OCI-LY7 (cell line): Measurements from ENCODE around the gene MAU2. TPM values are rescaled to one million over a fixed set of nuclear protein-coding genes. Genes with fewer than 3 reads are reported as not detected.

Experiments
- BruUV-seq: library from RNA; stranded (reverse); fragments of 400-500 nt; replicated peaks from 2 replicates; lab custom pipeline; 2021; lab: Mats Ljungman, UMichigan
- CTCF ChIA-PET: fragments of 300-600 bp; sonication (Branson Sonifier 250); formaldehyde crosslinking; loops from one replicate; lab custom pipeline; 2022; ENCODE audit warnings: antibody characterized with exemption; ENCODE audit not compliant: unreplicated experiment; lab: Charles Lee
- POLR2A ChIA-PET: fragments of 300-600 bp; sonication (Branson Sonifier 250); formaldehyde crosslinking; loops from one replicate; lab custom pipeline; 2022; ENCODE audit warnings: antibody characterized with exemption; lab: Charles Lee
- DNase-seq: peaks from one replicate; pipeline ENCODE4 v3.0.0-alpha.2; 2015; ENCODE audit warnings: low spot score
- H2AFZ ChIP-seq: fragments of 200-600 bp; sonication (generic), shearing (Covaris generic); 2 replicates; pipeline ENCODE4 v1.6.1; 2014; ENCODE audit warnings: mild to moderate bottlenecking, antibody characterized with exemption, low read length, moderate library complexity
- H3K27ac ChIP-seq: fragments of 200-600 bp; sonication (generic); 2 replicates; pipeline ENCODE4 v1.5.1; 2014; ENCODE audit warnings: mixed run types, low read depth, mild to moderate bottlenecking, moderate library complexity, low read length, inconsistent platforms; ENCODE audit not compliant: poor library complexity, severe bottlenecking
- H3K36me3 ChIP-seq: fragments of 200-600 bp; sonication (generic); 2 replicates; pipeline ENCODE4 v1.6.1; 2014; ENCODE audit warnings: mild to moderate bottlenecking, antibody characterized with exemption, low read length, moderate library complexity, mixed read lengths; ENCODE audit not compliant: insufficient read depth
- H3K4me1 ChIP-seq: fragments of 200-600 bp; sonication (generic); 2 replicates; pipeline ENCODE4 v1.5.1; 2014; ENCODE audit warnings: mild to moderate bottlenecking, low read length; ENCODE audit not compliant: insufficient read depth, poor library complexity, severe bottlenecking
- H3K4me2 ChIP-seq: fragments of 200-600 bp; sonication (generic); 2 replicates; pipeline ENCODE4 v1.6.1; 2014; ENCODE audit warnings: mild to moderate bottlenecking, low read length
- H3K4me3 ChIP-seq: fragments of 200-600 bp; sonication (generic); 2 replicates; pipeline ENCODE4 v1.5.1; 2014; ENCODE audit warnings: mild to moderate bottlenecking, low read depth, low read length; ENCODE audit not compliant: poor library complexity, severe bottlenecking
- H3K79me2 ChIP-seq: fragments of 200-600 bp; sonication (generic); 2 replicates; pipeline ENCODE4 v1.6.1; 2016; ENCODE audit warnings: low read depth, mild to moderate bottlenecking, low read length, moderate library complexity, mixed read lengths; ENCODE audit not compliant: insufficient read depth
- H3K9me2 ChIP-seq: fragments of 200-600 bp; sonication (generic); 2 replicates; pipeline ENCODE4 v1.6.1; 2016; ENCODE audit warnings: mild to moderate bottlenecking, low read length, mixed read lengths; ENCODE audit not compliant: insufficient read depth
- H3K9me3 ChIP-seq: fragments of 200-600 bp; sonication (generic); 2 replicates; pipeline ENCODE4 v1.6.1; 2014; ENCODE audit warnings: mild to moderate bottlenecking, mixed run types, low read length, mixed read lengths
- H4K20me1 ChIP-seq: fragments of 200-600 bp; sonication (generic); 2 replicates; pipeline ENCODE4 v1.6.1; 2014; ENCODE audit warnings: mild to moderate bottlenecking, antibody characterized with exemption, low read length, moderate library complexity, mixed read lengths; ENCODE audit not compliant: insufficient read depth
- CTCF ChIP-seq: fragments of 200-600 bp; sonication (generic); conservative IDR thresholded peaks from 2 replicates; pipeline ENCODE4 v1.5.1; 2014; ENCODE audit warnings: mild to moderate bottlenecking, antibody characterized with exemption, low read length, moderate library complexity, mixed read lengths
- EZH2phosphoT487 ChIP-seq: fragments of 200-600 bp; sonication (generic); IDR thresholded peaks from 2 replicates; pipeline ENCODE4 v1.6.1; 2018; ENCODE audit warnings: low read depth, borderline replicate concordance, mild to moderate bottlenecking, mixed run types, antibody characterized with exemption, low read length, moderate library complexity, mixed read lengths
- intact Hi-C: fragments of 100-400 bp; cut with micrococcal nuclease; formaldehyde crosslinking; loops from one replicate; pipeline ENCODE4 v1.10.0; 2022; ENCODE audit not compliant: unreplicated experiment
- total RNA-seq, 2 experiments: library from RNA; depleted of rRNA in 1 of 2; stranded (reverse); fragments of >200 nt in 1 of 2; shearing (Covaris generic) in 1 of 2; gene quantifications; 2 replicates each; pipeline ENCODE4 v1.2.3, GENCODE V29; 2014 to 2022

The MAU2 gene
- total RNA-seq, 2 experiments from 2014 or later: 58.7 to 81.7 TPM

GRCh38 chr19:19371059-19371458 lies 50.4 kb downstream of the MAU2 start:
- Histone ChIP-seq H3K9me3 (no peaks in the 10 kb centered on the region), H3K9me2 (no peaks in the 10 kb centered on the region), H3K4me2 (no peak overlapping the region), H3K4me1 (peaks cover 41% of the 10 kb centered on the region), H3K79me2 (no peaks in the 10 kb centered on the region), H4K20me1 (no peaks in the 10 kb centered on the region), H3K36me3 (no peaks in the 10 kb centered on the region), H2AFZ (no peak overlapping the region), H3K27ac (no peak overlapping the region), H3K4me3 (no peak overlapping the region)
- DNase-seq: no peak
- POLR2A ChIA-PET: interaction anchor here (1.0 kb wide), 1 partner anchor 118 kb away, joined by 3 read pairs; no protein-coding TSS in a partner anchor
- intact Hi-C loops: no loop called here
- TF ChIP-seq CTCF: no peak
- BruUV-seq: no TSS peak
- CTCF ChIA-PET: no interaction called here

- H2AFZ ChIP-seq: peak overlapping the region; percentile 85; the same call in 1 of the 2 replicates
- intact Hi-C loops: loop anchor here (1.0 kb wide), 1 partner anchor 12 kb away; no protein-coding TSS in a partner anchor
Measured at GRCh38 chr19:19372656-19373416, 52.2 kb downstream of the MAU2 start.

More at GRCh38 chr19:19372656-19373416, 52.2 kb downstream of the MAU2 start:
- Histone ChIP-seq H3K4me1 (peaks cover 34% of the 10 kb centered on the region), H3K79me2 (no peaks in the 10 kb centered on the region), H3K9me2 (no peaks in the 10 kb centered on the region), H3K4me2 (peak overlapping the region; percentile 61), H3K4me3 (peak overlapping the region; percentile 45), H4K20me1 (no peaks in the 10 kb centered on the region), H3K36me3 (no peaks in the 10 kb centered on the region), H3K9me3 (no peaks in the 10 kb centered on the region), H3K27ac (peak overlapping the region; percentile 85)
- DNase-seq: peak; percentile 90
- POLR2A ChIA-PET: interaction anchor here (0.9 to 1.2 kb wide), 7 partner anchors 8 to 117 kb away, joined by 3 to 6 read pairs (median 3); partner anchors contain the start of gene GATAD2A
- no TSS peak for BruUV-seq
- TF ChIP-seq CTCF: no peak
- no peak for TF ChIP-seq EZH2phosphoT487
- CTCF ChIA-PET: interaction anchor here (1.4 kb wide), 1 partner anchor 118 kb away, joined by 5 read pairs; no protein-coding TSS in a partner anchor
